Gastrocnemius medialis (tissue), 4 donors: ENCODE results near the gene DRC7.

ENCODE experiments used
- POLR2A ChIP-seq, 2 donors: fragments of 450-650 bp; IDR thresholded peaks; one replicate each; pipeline ENCODE4 v1.6.1; 2017; ENCODE audit warnings: antibody characterized with exemption in 2 of 2, mild to moderate bottlenecking in 2 of 2, moderate library complexity in 2 of 2
- TF ChIP-seq, protein P1 (sequence below), 5 experiments: fragments of 450-650 bp in 3 of 5; fragments of 200-600 bp in 2 of 5; sonication (generic) in 2 of 5; IDR thresholded peaks in 4 of 5; conservative IDR thresholded peaks in 1 of 5; 1 replicate in 4 of 5; 2 replicates in 1 of 5; pipeline ENCODE4 v1.5.1; 2016 to 2019; ENCODE audit warnings: antibody characterized with exemption in 5 of 5, mild to moderate bottlenecking in 3 of 5, moderate library complexity in 3 of 5

DNA sequence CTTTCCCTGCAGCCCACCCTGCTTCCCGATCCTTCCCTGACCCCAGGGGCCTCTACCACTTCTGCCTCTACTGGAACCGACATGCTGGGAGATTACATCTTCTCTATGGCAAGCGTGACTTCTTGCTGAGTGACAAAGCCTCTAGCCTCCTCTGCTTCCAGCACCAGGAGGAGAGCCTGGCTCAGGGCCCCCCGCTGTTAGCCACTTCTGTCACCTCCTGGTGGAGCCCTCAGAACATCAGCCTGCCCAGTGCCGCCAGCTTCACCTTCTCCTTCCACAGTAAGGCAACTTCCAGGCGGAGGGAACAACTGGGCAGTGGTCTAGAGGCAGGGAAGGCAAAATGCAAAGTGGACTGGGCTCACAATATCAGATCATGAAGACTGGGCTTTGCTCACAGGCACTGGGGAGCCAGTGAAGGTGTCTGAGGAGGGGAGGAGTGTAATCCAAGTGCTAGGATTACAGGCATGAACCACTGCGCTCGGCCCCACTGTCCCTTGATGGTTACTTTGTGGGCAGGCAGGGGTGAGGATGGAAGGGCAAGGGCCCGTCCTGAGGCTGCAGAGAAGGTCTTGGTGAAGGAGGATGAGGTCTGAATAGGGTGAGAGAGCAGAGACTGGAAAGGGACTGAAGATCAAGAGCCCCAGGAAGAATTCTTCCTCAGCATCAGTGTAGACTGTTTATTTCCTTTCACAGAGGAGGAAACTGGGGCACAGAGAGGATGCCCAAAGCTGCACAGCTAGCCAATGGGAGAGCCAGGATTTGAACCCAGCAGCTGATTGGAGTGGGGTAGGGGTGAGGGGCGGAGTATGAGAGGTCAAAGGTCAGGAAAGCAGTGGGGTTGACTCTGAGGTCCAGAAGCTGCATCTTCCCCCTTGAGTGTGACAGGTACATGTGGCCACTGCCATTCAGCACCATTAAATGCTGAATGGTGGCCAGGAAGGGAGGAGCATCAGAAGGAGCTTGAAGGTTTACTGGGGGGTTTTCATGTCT is 43.0 kb upstream of the DRC7 start:
- TF ChIP-seq, protein P1, sequence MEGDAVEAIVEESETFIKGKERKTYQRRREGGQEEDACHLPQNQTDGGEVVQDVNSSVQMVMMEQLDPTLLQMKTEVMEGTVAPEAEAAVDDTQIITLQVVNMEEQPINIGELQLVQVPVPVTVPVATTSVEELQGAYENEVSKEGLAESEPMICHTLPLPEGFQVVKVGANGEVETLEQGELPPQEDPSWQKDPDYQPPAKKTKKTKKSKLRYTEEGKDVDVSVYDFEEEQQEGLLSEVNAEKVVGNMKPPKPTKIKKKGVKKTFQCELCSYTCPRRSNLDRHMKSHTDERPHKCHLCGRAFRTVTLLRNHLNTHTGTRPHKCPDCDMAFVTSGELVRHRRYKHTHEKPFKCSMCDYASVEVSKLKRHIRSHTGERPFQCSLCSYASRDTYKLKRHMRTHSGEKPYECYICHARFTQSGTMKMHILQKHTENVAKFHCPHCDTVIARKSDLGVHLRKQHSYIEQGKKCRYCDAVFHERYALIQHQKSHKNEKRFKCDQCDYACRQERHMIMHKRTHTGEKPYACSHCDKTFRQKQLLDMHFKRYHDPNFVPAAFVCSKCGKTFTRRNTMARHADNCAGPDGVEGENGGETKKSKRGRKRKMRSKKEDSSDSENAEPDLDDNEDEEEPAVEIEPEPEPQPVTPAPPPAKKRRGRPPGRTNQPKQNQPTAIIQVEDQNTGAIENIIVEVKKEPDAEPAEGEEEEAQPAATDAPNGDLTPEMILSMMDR (IDR thresholded peaks at IDR 0.05 in 4 of 5, conservative IDR thresholded peaks at IDR 0.05 in 1 of 5): no peak
- no peak for TF ChIP-seq POLR2A (IDR thresholded peaks at IDR 0.05)
